GM10266 (cell line): ENCODE results near the gene RGS6.

Experiments
- DNase-seq: peaks from one replicate; pipeline ENCODE4 v3.0.0; 2012; ENCODE audit errors: extremely low spot score
- TF ChIP-seq, protein P1 (sequence below): IDR thresholded peaks from 2 replicates; pipeline ENCODE4 v1.5.1; 2012; ENCODE audit warnings: mild to moderate bottlenecking, low read depth; ENCODE audit not compliant: control insufficient read depth, insufficient read depth; ENCODE audit errors: missing control alignments

Gene RGS6

DNA sequence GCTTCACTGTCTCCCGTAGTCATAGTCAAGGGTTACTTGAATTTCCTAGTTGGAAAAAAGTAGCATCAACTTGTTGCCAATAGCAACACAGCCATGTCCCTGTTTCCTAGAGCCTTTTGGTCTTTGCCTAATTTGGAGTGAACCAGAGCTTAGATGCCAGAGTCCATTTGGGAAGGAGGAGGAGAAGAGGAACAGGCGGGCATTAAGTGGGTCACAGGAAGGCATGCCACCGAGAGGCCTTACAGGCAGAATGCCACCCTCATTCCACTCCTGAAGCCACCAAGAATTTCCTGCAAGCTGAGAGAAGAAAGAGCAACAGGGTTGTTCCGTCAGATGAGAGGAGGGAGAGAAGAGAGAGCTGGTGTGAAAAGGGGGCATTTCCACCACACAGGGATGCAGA is 622.2 kb downstream of the RGS6 start:
- TF ChIP-seq, protein P1, sequence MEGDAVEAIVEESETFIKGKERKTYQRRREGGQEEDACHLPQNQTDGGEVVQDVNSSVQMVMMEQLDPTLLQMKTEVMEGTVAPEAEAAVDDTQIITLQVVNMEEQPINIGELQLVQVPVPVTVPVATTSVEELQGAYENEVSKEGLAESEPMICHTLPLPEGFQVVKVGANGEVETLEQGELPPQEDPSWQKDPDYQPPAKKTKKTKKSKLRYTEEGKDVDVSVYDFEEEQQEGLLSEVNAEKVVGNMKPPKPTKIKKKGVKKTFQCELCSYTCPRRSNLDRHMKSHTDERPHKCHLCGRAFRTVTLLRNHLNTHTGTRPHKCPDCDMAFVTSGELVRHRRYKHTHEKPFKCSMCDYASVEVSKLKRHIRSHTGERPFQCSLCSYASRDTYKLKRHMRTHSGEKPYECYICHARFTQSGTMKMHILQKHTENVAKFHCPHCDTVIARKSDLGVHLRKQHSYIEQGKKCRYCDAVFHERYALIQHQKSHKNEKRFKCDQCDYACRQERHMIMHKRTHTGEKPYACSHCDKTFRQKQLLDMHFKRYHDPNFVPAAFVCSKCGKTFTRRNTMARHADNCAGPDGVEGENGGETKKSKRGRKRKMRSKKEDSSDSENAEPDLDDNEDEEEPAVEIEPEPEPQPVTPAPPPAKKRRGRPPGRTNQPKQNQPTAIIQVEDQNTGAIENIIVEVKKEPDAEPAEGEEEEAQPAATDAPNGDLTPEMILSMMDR: no peak

DNA sequence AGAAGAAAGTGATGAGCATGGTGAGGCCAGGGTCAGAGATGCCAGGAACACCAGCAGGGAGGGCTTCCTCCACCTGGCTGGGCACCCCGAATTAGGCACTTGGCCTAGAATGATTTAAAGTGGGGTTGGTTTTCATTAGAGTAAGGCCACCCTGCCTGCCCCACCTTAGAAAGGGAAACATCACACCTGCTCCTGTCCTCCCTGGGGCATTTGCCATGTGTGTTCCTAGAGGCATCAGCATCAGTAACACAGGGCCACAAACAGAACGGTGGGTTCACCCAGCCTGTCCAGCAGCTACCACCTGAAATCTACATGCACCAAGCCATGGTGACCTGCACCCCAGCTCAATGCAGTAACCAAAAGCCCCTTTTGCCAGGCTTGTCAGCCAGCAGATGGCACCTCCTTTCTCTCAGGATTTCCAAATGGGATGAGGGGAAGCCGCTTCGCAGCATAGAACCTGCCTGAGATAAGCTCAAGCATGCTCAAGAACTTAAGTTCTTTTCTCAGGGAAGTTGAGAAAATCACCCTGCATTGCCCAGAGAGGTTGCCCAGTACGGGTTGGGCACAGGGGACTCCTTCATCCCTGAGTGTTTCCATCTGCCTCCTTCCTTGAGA is 622.9 kb downstream of the RGS6 start:
- TF ChIP-seq, protein P1: no peak
- no peak for DNase-seq

More for the DNA sequence above, 622.2 kb downstream of the RGS6 start:
- DNase-seq: no peak

DNA sequence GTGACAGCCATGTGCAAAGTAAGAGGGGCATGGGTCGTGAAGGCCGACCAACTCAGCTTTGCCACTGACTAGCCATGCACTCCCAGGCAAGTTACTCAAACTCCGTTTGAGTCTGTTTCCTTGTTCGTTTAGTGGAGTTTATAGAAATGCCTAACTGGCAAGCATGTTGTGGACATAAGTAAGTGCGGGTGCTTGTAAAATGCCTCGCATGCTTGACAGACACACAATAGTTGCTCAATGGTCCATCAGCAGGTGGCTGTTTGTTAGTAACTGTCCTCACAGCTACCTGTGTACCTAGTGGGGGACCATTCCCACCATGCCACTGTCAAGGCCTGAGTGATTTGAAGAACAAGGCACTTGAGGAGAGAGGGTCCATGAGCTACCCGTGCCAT is 623.4 kb downstream of the RGS6 start:
- DNase-seq: no peak
- TF ChIP-seq, protein P1: no peak

DNA sequence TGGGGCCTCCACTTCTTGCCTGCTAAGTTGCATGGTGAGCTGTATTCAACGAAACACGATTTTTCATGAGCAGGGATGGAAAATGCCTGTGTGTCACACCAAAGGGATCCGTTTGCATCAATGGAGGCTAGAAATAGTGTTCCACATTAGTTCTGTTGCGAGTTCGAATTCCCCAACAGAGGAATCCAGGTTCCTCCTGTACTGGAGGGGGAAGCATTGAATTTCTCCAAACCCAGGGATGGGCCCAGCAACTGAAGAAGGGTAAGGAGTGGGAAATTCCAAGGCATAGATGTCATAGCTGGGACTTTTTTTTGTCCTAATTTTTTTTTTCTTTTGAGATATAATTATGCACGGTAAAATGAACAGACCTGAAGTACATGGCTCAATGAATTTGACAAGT is 625.4 kb downstream of the RGS6 start:
- no peak for DNase-seq
- TF ChIP-seq, protein P1: no peak

DNA sequence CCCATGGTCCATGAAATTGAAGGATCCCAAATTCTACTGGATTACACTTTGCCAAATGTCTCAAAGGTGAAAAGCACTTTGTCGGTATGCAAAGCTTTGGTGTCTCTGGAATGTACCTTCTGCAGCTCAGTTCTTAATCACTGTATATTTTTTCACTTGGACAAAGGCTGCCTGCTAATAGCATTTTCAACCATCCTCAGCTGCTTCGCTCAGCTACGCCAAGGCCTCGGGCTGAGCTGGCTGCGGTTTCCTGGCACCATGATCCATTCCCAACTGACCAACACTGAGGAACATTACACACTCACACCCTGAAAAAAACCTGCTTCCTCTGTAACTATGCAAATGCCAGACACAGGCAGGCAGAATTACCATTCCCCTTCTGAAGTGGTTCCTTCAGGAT is 626.5 kb downstream of the RGS6 start:
- DNase-seq: no peak
- TF ChIP-seq, protein P1: no peak

DNA sequence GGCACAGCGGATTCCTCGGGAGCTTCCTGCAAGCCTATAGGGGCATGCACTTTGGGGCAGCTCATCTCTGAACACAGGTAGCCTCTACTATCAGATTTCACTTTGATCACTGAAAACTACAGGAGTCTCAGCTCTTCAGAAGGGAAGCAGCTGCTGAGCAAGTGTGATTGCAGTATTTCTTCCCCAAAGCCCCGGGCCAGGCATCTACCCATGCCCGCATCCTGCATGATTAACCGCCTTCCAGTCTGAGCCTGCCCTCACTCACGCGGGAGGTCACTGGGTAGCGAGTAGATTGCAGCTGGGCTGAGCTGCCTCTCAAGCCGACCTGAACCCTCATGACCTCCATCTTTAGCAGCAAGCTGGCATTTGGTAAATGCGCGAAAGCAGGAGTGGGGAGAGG is 627.0 kb downstream of the RGS6 start:
- no peak for DNase-seq
- TF ChIP-seq, protein P1: no peak

DNA sequence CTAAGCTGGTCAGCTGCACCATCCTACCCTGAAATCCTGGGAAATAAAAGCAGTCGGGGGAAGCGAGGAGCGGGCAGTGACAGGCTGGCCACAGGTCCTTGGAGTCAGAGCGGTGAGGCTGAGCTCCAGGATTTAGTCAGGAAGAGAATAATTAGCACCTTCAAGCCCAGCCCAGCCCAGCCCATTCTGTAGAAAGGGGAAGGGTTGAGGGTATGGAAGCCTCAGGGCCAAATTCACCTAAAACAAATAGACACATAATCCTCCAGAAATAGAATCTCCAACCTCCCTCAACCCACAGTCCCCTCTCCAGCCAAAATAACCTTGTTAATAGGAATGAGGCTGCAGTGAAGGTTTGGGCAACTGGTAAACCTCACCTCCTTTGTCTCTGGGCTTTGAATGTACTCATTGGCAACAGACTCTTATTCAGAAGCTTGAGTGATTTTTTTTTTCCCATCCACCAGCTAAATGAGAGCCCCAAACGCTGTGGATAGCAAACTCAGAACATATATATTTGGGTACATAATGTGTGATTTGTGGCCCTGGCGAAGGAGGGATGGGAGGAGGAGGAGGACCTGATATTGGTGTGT is 627.5 kb downstream of the RGS6 start:
- TF ChIP-seq, protein P1: no peak
- no peak for DNase-seq
